Naive thymus-derived CD8-positive, alpha-beta T cell (primary cell): Measurements from ENCODE around the gene PRSS22. TPM values are rescaled to one million over a fixed set of nuclear protein-coding genes. Genes with fewer than 3 reads are reported as not detected.

Source experiments
- ATAC-seq, 2 donors: fragments of 150-1000 bp; cut with Tn5 transposase in 1 of 2; sonication (Bioruptor Pico), chemical (Tn5 transposase) in 1 of 2; 1 replicate in 1 of 2; 2 replicates in 1 of 2; pipeline ENCODE4 v1.10.0; 2021; ENCODE audit warnings: mild to moderate bottlenecking in 2 of 2, moderate library complexity in 2 of 2
- POLR2A ChIA-PET: fragments of 350-600 bp; sonication (Branson Sonifier 250); formaldehyde crosslinking; loops from one replicate; lab custom pipeline; 2021; ENCODE audit warnings: antibody characterized with exemption; lab: Charles Lee
- DNase-seq, 10 donors: peaks; one replicate each; pipeline versions ENCODE4 v3.0.0 to v3.0.0-alpha.2; 2020 to 2022
- H3K27ac Mint-ChIP-seq, 10 donors: one replicate each; pipeline ENCODE4 v1.8.0; 2020 to 2022; ENCODE audit warnings: mild to moderate bottlenecking in 10 of 10, mixed read lengths in 10 of 10, moderate library complexity in 4 of 10, inconsistent platforms in 1 of 10
- H3K27me3 Mint-ChIP-seq, 5 donors: one replicate each; pipeline ENCODE4 v1.8.0; 2021 to 2022; ENCODE audit warnings: mixed read lengths in 5 of 5
- H3K36me3 Mint-ChIP-seq, 3 donors: one replicate each; pipeline ENCODE4 v1.8.0; 2020 to 2022; ENCODE audit warnings: mixed read lengths in 3 of 3, mild to moderate bottlenecking in 2 of 3, inconsistent platforms in 1 of 3
- H3K4me1 Mint-ChIP-seq, 4 donors: one replicate each; pipeline ENCODE4 v1.8.0; 2021 to 2022; ENCODE audit warnings: mixed read lengths in 4 of 4
- H3K4me3 Mint-ChIP-seq, 10 donors: one replicate each; pipeline ENCODE4 v1.8.0; 2020 to 2022; ENCODE audit warnings: mild to moderate bottlenecking in 10 of 10, mixed read lengths in 10 of 10, moderate library complexity in 6 of 10, inconsistent platforms in 1 of 10
- H3K9me3 Mint-ChIP-seq, 9 donors: one replicate each; pipeline ENCODE4 v1.8.0; 2020 to 2022; ENCODE audit warnings: mixed read lengths in 9 of 9, mild to moderate bottlenecking in 3 of 9, inconsistent platforms in 1 of 9, moderate library complexity in 1 of 9
- polyA plus RNA-seq, 3 donors: library from polyadenylated mRNA; unstranded; fragments of 300-500 nt; fragmentation: Illumina TruSeq; gene quantifications; one replicate each; pipeline ENCODE4 v1.2.3, GENCODE V29; 2021
- total RNA-seq, 8 experiments: library from RNA in 2 of 8; stranded (reverse) in 2 of 8; gene quantifications; one replicate each; pipeline ENCODE4 v1.2.3 and lab custom pipeline; 2021 to 2026

Gene PRSS22
- total and polyA plus RNA-seq, 5 experiments from 2014 or later, result not detected

DNA sequence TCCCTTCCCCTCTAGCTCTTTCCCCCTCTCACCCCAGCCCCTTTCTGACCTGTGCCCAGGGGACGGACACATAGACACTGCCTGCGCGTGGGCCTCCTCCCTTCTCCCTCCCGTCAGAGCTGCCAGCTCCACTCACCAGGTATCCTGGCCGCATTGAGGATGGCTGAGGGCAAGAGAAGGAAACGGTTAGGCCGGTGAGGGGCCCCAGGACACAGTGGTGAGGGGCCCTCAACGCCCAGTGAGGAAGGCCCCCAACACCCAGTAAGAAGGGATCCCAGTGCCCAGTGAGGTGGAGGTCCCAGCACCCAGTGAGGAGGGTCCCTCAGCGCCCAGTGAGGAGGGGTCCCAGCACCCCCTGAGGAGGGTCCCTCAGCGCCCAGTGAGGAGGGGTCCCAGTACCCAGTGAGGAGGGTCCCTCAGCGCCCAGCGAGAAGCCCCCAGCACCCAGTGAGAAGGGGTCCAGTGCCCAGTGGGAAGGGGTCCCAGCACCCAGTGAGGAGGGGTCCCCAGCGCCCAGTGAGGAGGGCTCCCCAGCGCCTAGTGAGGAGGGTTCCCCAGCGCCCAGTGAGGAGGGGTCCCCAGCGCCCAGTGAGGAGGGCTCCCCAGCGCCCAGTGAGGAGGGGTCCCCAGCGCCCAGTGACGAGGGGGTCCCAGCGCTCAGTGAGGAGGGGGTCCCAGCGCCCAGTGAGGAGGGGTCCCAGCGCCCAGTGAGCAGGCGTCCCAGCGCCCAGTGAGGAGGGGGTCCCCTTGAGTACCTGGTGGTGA is 1.1 kb downstream of the PRSS22 start:
- peaks cover 2 to 13% (median 9%) of the 10 kb centered on the region in 9 donors for H3K9me3 Mint-ChIP-seq
- H3K27ac Mint-ChIP-seq, result peak overlapping the region in 1 of 10 donors; percentile 35
- DNase-seq, result no peak
- H3K4me1 Mint-ChIP-seq, result peaks cover 3 to 18% (median 8%) of the 10 kb centered on the region in 4 donors
- H3K4me3 Mint-ChIP-seq, result peak overlapping the region in 3 of 10 donors; percentile 32 to 92 (median 76)
- POLR2A ChIA-PET, result no interaction called here
- peaks cover 0 to 8% (median 6%) of the 10 kb centered on the region in 3 donors for H3K36me3 Mint-ChIP-seq
- no peak for ATAC-seq
- peaks cover 6 to 27% (median 13%) of the 10 kb centered on the region in 5 donors for H3K27me3 Mint-ChIP-seq

DNA sequence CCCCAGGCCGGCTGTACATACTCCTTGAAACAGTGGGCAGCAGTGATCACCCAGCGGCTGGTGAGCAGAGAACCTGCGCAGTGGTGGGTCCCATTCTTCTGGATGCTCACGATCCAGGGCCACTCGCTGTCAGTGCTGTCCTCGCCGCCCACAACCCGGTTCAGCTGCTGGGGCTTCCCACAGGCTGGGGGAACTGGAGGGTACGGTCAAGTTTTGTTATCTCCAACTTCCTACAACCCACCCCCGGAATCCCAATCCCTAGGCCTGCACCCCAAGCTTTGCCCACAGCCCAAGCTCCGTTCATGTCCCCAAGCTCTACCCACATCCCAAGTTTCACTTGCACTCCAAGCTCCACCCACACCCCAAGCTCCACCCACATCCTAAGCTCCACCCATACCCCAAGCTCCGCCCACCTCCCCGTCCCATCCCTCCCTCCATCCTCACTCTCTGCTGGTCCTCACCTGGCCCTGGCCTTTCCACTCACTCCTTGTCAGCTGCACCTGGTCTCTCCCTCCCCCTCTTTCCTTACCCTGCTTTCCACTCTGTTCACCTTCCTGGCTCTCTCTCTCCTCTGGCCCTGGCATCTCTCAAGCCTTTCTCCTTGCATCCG is 1.8 kb downstream of the PRSS22 start:
- peaks cover 0 to 8% (median 4%) of the 10 kb centered on the region in 3 donors for H3K36me3 Mint-ChIP-seq
- H3K4me1 Mint-ChIP-seq, result peaks cover 3 to 18% (median 7%) of the 10 kb centered on the region in 4 donors
- ATAC-seq, result peak in 1 of 2 donors; percentile 39
- DNase-seq, result peak in 1 of 10 donors; percentile 16
- H3K27ac Mint-ChIP-seq, result peak overlapping the region in 5 of 10 donors; percentile 1 to 43 (median 37)
- H3K27me3 Mint-ChIP-seq, result peaks cover 4 to 23% (median 9%) of the 10 kb centered on the region in 5 donors
- H3K9me3 Mint-ChIP-seq, result peaks cover under 1 to 13% (median 9%) of the 10 kb centered on the region in 9 donors
- POLR2A ChIA-PET, result no interaction called here
- peak overlapping the region in 4 of 10 donors; percentile 7 to 58 (median 20) for H3K4me3 Mint-ChIP-seq

DNA sequence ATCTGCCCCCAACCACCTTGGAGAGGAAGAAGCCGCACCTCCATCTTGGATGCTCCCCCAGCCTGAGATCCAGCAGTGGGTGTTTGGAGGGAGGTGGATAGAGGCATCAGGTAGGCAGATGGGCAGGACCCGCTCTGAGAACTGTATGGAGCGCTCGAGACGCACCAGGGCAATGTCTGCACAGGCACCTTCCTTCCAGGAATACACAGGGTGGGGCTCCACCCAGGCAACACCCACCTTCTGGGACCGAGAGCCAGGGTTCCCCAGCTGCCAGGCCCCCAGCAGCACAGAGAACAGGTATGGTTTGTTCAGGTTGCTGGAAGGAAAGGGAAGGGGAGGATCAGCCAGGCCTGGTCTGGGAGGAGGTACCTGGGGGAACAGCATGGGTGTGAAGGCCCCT is 2.4 kb downstream of the PRSS22 start:
- H3K4me1 Mint-ChIP-seq, result peaks cover 3 to 18% (median 6%) of the 10 kb centered on the region in 4 donors
- peaks cover 0 to 8% (median 3%) of the 10 kb centered on the region in 3 donors for H3K36me3 Mint-ChIP-seq
- H3K9me3 Mint-ChIP-seq, result peaks cover 0 to 13% (median 9%) of the 10 kb centered on the region in 9 donors
- no peak for ATAC-seq
- DNase-seq, result no peak
- POLR2A ChIA-PET, result no interaction called here
- peak overlapping the region in 1 of 10 donors; percentile 8 for H3K4me3 Mint-ChIP-seq
- peak overlapping the region in 2 of 10 donors; percentile 48 to 71 for H3K27ac Mint-ChIP-seq
- peaks cover 3 to 18% (median 7%) of the 10 kb centered on the region in 5 donors for H3K27me3 Mint-ChIP-seq

DNA sequence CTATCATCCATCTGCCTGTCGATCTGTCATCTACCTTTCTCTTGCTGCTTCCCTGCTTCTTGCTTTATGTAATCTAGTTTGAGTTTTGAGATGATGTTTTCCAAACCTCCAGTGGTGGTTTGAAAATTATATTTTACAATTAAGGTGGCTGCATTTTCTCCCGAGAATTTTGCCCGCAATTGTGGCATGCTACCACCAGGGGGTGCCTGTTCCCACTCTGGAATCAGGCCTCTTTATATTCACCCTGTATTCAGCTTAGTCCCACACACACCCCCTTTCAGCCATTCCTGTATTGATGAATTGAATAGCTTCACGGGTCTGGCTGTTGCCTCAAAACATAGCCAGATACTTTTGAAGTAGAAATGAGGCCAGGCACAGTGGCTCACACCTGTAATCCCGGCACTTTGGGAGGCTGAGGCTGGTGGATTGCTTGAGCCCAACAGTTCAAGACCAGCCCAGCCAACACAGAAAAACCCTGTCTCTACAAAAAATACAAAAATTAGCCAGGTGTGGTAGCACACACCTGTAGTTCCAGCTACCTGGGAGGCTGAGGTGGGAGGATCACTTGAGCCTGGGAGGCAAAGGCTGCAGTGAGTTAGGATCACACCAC is 3.2 kb downstream of the PRSS22 start:
- no peak overlapping the region for H3K27ac Mint-ChIP-seq
- POLR2A ChIA-PET, result no interaction called here
- ATAC-seq (no peak), DNase-seq (no peak)
- H3K27me3 Mint-ChIP-seq, result peaks cover 3 to 16% (median 4%) of the 10 kb centered on the region in 5 donors
- peaks cover 0 to 8% (median 3%) of the 10 kb centered on the region in 3 donors for H3K36me3 Mint-ChIP-seq
- peaks cover 3 to 18% (median 6%) of the 10 kb centered on the region in 4 donors for H3K4me1 Mint-ChIP-seq
- peaks cover 0 to 13% (median 9%) of the 10 kb centered on the region in 9 donors for H3K9me3 Mint-ChIP-seq
- no peak overlapping the region for H3K4me3 Mint-ChIP-seq

DNA sequence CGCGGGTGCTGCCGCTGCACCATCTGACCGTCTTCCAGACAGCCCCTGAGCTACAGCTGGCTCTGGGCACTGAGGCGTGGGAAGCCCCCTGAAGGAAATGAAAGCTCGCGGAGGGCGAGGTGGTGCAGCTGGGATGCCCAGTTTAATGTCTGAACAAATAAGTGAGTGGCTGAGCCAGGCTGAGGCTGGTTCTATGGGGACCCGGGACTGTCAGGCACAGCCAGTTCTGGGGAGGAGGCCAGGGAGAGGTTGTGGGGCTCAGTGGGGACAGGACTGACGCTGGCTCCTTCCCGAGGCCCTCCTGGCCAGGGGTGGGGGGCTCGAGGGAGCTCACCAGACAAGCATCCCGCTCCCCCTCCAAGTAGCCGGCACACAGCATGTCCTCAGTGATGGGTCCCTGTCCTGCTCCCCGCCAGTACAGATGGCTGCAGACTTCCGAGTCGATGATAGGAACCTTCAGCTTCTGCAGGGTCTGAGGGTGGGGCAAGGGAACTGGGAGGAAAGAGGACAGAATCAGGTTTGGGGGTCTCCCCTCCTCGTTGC is 4.4 kb downstream of the PRSS22 start:
- peaks cover 0 to 8% (median 3%) of the 10 kb centered on the region in 3 donors for H3K36me3 Mint-ChIP-seq
- H3K9me3 Mint-ChIP-seq, result peaks cover 0 to 13% (median 9%) of the 10 kb centered on the region in 9 donors
- H3K4me1 Mint-ChIP-seq, result peaks cover 4 to 18% (median 6%) of the 10 kb centered on the region in 4 donors
- H3K27me3 Mint-ChIP-seq, result peaks cover 3 to 27% (median 10%) of the 10 kb centered on the region in 5 donors
- ATAC-seq, result no peak
- no peak for DNase-seq
- POLR2A ChIA-PET, result interaction anchor here (0.5 to 0.6 kb wide), 2 partner anchors 40 to 172 kb away, joined by 3 to 7 read pairs; no protein-coding TSS in a partner anchor
- no peak overlapping the region for H3K27ac Mint-ChIP-seq
- peak overlapping the region in 1 of 10 donors; percentile 20 for H3K4me3 Mint-ChIP-seq

DNA sequence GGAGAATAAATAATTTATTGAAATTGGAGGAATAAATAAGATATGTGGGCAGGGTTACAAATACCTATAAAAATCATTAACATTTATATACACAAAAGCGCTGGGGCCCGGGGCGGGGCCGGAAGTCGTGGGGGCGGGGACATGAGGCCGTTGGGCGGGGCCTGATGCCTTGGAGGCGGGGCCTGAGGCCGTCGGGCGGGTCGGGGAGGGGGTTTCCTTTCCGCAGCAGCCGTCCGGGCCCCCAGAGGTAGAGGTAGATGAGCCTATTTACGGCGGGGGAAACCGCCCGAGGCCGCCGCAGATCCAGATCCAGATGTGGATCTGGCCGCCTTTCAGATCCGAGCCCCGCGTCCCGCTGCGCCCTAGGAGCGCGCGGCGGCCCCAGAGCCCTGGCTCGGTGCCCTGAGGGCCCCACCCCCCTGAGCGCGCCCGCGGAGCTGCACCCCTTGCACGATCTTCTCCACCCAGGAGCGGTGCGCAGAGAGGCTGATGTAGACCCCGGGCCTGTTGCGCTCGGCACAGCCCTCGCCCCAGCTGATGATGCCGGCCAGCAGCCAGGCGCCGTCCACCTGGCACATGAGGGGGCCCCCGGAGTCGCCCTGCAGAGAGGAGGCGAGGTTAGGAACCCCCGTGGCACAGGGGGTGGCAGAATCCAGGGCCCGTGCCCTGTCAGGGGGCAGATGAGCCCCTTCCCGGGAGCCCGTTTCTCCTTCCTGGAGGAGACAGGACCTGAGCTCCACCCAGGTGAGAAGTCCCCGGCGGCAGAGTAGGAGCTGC is 5.1 kb downstream of the PRSS22 start:
- peaks cover 4 to 13% (median 6%) of the 10 kb centered on the region in 4 donors for H3K4me1 Mint-ChIP-seq
- peaks cover 3 to 26% (median 10%) of the 10 kb centered on the region in 5 donors for H3K27me3 Mint-ChIP-seq
- H3K9me3 Mint-ChIP-seq, result peaks cover 0 to 13% (median 9%) of the 10 kb centered on the region in 9 donors
- POLR2A ChIA-PET, result interaction anchor here (0.5 to 1.0 kb wide), 3 partner anchors 14 to 171 kb away, joined by 3 to 7 read pairs (median 4); no protein-coding TSS in a partner anchor
- H3K4me3 Mint-ChIP-seq, result no peak overlapping the region
- DNase-seq, result no peak
- H3K27ac Mint-ChIP-seq, result no peak overlapping the region
- peaks cover 0 to 8% (median 3%) of the 10 kb centered on the region in 3 donors for H3K36me3 Mint-ChIP-seq
- no peak for ATAC-seq

DNA sequence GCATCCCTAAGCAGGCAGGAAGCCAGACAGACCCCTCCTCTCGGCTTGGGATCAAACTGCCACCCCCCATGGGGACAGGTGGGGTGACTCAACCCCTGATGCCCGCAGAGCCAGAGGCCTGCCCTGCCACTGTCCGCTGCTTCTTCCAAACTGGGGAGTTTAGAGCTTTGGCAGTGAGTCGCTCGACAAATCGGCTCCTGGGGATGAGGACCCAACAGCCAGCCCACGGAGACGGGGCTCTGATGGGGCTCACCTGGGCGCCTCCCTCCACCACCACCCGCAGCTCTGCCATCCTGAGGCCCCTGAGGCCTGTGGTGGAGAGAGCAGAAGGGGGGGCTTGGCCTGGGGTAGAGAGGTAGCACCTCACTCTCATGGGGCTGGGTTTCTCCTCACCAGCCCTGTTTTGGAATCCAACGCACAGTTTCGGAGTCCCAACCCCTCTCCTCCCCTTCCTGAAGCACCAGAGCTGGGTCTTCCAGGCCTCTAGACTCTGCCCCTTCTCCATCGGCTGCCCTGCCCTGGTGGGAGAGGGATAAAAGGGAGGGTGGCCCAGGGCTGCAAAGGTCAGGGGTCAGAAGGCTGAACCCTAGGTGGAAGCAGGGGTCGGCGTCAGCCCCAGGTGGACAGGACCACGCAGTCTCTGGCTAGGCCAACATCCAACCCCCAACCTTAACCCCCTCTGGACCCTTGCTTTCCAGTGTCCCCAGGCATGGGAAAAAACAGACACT is 5.8 kb downstream of the PRSS22 start:
- no peak for DNase-seq
- H3K4me1 Mint-ChIP-seq, result peaks cover 0 to 7% (median 3%) of the 10 kb centered on the region in 4 donors
- H3K36me3 Mint-ChIP-seq, result peaks cover 0 to 8% (median 3%) of the 10 kb centered on the region in 3 donors
- no peak overlapping the region for H3K27ac Mint-ChIP-seq
- peaks cover 0 to 13% (median 9%) of the 10 kb centered on the region in 9 donors for H3K9me3 Mint-ChIP-seq
- ATAC-seq, result no peak
- no peak overlapping the region for H3K4me3 Mint-ChIP-seq
- H3K27me3 Mint-ChIP-seq, result peaks cover 3 to 19% (median 6%) of the 10 kb centered on the region in 5 donors
- POLR2A ChIA-PET, result interaction anchor here (1.0 kb wide), 1 partner anchor 13 kb away, joined by 4 read pairs; no protein-coding TSS in a partner anchor

DNA sequence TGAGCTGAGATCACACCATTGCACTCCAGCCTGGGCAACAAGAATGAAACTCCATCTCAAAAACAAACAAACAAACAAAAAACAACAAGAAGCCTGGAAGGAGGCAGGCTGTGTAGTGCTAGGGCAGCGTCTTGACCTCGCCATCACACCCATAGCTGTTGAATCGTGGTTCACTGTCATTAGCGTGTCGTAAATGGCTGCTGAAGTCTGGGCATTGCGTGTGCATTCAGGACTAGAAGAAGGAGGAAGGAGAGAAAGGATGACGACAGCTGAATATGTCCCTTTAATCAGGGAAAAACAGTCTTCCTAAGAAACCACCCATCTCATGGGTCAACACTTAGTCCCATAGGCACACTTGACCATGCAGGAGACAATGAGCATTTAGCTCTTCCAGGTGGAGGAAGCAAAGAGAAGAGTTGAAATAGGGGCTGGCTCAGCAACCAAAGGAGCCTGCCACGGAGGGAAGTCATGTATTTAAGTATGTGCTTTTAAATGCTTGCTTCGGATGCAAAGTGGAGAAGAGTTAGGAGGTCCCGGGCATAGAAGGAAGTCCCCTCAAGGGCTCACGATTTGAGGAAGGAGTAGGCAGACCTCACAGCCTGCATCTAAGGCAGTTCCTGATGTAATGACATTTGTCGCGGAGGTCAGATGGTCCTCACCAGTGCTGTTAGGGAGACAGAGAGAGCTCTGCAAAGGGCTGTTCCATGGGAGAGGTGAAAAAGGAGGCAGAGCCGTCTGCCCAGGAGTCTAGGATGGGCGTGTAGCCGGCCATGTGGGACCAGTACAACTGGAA is 8.8 kb downstream of the PRSS22 start:
- H3K4me1 Mint-ChIP-seq, result peaks cover 4 to 17% (median 9%) of the 10 kb centered on the region in 4 donors
- peaks cover 0 to 4% (median 2%) of the 10 kb centered on the region in 9 donors for H3K9me3 Mint-ChIP-seq
- POLR2A ChIA-PET, result no interaction called here
- peaks cover 3 to 19% (median 6%) of the 10 kb centered on the region in 5 donors for H3K27me3 Mint-ChIP-seq
- no peak for DNase-seq
- ATAC-seq, result no peak
- H3K4me3 Mint-ChIP-seq, result no peak overlapping the region
- H3K27ac Mint-ChIP-seq, result no peak overlapping the region
- peaks cover 0 to 1% (median 0%) of the 10 kb centered on the region in 3 donors for H3K36me3 Mint-ChIP-seq

DNA sequence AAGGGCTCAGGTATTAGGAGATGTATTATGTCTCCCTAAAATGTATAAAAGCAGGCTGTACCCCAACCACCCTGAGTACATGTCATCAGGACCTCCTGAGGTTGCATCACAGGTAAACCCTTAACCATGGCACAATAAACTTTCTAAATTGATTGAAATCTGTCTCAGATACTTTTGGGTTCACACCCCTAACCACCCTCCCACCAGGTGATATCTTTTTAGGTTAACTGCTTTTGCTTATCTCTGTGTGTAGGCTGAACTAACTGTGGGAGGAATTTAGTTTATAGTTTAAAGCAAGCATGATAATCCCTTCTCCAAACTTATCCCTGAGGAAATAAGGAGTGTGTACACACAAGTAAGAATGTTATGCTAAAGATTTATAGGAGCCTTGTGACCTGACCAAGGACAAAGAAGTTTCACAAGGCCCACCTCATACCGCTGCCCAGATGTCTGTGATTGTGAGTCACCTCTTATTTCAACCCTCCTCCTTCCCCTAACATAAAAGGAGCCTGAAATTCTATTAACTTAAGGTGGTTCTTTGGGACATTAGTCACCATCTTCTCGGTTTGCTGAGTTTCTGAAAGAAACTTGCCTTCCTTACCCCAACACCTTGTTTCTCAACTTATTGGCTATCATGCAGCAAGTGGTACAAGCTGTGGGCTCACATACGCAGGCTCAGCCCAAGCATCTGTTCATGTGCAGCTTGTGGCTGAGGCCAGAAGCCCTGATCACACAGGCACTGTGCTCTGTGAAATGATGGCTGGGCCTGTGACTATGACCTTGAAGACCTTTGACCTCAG is 11.3 kb downstream of the PRSS22 start:
- DNase-seq, result no peak
- no peak for ATAC-seq
- Mint-ChIP-seq H3K27ac (peak overlapping the region in 6 of 10 donors; percentile 3 to 56 (median 34)), H3K9me3 (peaks cover 0 to 2% (median 0%) of the 10 kb centered on the region in 9 donors), H3K4me1 (peaks cover 10 to 31% (median 26%) of the 10 kb centered on the region in 4 donors), H3K36me3 (no peaks in the 10 kb centered on the region), H3K27me3 (peaks cover 3 to 19% (median 6%) of the 10 kb centered on the region in 5 donors), H3K4me3 (no peak overlapping the region)
- POLR2A ChIA-PET, result no interaction called here

DNA sequence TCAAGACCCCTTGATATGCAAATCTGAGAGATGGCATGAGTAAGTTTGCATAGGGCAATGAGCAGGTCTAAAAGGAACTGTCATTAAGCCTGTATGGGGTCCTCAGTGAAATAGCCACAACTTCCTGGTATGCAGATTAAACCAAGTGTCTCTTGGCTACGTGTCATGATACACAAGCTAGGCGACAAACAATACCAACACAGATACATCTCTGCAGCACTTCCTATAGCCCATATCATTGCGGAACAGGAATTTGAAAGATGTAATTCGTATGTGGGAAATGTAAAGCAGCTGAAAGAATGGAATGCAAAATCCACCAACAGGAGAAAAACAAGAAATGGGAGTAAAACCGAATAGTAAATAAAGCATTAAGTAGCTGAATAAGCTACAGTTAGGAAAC is 12.9 kb downstream of the PRSS22 start:
- POLR2A ChIA-PET, result interaction anchor here (1.3 kb wide), 1 partner anchor 23 kb away, joined by 5 read pairs; no protein-coding TSS in a partner anchor
- ATAC-seq (no peak), DNase-seq (no peak)
- Mint-ChIP-seq H3K27me3 (peaks cover 1 to 17% (median 6%) of the 10 kb centered on the region in 5 donors), H3K9me3 (peaks cover 0 to 2% (median 0%) of the 10 kb centered on the region in 9 donors), H3K4me3 (no peak overlapping the region), H3K36me3 (no peaks in the 10 kb centered on the region), H3K4me1 (peaks cover 10 to 43% (median 39%) of the 10 kb centered on the region in 4 donors), H3K27ac (peak overlapping the region in 5 of 10 donors; percentile 32 to 75 (median 58))
